ENCODE measurements around the gene NPPA.

Gene NPPA

DNA sequence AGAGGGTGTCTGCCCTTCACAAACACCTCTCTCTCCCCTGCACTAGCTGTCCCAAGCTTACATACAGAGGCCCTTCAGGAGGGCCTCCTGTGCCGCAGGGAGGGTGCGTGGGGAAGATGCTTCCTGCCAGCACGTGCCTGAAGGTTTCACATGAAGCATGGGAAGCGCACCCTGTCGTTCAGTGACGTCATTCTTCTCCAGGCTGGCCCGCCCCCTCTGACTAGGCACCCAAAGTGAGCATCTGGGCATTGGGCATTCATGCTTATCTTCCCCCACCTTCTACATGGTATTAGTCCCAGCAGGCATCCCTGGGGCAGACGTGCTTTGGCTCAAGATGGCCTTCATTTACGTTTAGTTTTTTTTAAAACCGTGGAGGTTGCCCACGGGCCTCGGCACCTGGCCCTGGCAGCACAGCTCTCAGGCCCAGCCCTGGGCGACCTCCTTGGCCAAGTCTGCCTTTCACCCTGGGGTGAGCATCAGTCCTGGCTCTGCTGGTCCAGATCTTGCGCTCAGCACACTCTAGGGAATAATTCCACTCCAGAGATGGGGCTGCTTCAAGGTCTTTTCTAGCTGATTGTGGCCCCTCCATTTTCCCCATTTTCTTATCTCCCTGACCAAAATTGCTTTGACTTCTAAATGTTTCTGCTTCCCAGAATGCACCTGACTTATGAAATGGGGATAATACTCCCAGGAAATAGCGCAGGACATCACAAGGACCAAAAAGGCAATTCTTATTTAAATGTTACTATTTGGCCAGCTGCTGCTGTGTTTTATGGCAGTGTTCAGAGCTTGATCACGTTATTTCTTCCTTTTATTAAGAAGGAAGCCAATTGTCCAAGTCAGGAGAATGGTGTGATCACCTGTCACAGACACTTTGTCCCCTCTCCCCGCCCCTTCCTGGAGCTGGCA is 6.1 kb downstream of the NPPA start:
- DNase-seq = no peak

DNA sequence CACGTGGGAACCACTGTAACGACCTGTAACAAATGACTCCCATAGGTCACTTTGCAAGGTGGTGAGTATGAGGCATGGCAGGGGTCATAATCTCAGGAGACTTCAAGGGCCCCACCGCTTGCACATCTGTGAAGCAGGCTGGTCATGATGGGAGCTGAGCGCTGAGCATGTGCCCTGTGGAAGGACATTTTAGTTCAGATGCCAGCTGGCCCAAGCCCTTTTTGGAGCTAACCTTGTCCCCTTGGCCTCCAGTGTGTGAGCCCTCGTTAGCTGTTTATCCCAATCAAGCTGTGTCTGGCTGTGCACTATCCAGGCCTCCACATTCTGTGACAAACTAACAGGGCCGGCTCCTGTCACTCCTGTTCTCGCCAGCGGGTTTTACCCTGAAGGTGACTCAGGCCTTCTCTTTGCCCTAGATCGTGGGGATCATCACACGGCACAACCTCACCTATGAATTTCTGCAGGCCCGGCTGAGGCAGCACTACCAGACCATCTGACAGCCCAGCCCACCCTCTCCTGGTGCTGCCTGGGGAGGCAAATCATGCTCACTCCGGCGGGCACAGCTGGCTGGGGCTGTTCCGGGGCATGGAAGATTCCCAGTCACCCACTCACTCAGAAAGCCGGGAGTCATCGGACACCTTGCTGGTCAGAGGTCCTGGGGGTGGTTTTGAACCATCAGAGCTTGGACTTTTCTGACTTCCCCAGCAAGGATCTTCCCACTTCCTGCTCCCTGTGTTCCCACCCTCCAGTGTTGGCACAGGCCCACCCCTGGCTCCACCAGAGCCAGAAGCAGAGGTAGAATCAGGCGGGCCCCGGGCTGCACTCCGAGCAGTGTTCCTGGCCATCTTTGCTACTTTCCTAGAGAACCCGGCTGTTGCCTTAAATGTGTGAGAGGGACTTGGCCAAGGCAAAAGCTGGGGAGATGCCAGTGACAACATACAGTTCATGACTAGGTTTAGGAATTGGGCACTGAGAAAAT is 7.6 kb downstream of the NPPA start:
- DNase-seq = no peak

DNA sequence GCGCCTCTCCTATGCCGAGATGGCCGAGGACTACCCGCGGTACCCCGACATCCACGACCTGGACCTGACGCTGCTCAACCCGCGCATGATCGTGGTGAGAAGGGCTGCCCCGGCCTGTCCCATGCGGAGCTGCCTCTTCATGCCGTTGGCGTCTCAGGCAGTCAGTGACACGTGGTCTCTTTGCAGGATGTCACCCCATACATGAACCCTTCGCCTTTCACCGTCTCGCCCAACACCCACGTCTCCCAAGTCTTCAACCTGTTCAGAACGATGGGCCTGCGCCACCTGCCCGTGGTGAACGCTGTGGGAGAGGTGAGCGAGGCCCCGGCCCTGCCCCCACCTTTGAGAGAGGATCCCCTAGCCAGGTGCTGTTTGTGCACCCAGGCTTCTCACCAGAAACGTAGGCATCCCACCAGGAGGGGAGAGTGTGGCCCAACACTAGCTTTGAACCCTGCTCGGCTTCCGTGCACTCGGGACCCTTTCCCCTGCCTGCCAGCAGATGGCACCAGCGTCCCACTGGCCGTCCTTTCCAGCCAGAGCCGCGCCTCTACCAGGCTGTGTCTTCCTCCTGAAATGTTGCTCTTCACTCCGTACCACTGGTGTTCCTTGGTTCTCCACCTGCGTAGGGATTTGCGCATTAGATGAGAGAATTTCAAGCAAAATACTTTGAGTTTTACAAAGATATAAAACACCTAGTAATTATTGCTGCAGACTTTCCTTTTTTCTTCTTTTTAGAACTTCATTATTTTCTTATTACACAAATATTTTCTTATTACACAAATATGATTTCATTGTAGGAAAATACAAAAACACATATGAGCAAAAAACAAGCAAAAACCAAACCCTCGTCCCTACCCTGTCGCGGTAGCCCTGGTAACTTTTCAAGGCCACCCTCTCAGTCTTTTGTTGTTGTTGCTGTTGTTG is 9.0 kb downstream of the NPPA start:
- peak; percentile 83 for DNase-seq

DNA sequence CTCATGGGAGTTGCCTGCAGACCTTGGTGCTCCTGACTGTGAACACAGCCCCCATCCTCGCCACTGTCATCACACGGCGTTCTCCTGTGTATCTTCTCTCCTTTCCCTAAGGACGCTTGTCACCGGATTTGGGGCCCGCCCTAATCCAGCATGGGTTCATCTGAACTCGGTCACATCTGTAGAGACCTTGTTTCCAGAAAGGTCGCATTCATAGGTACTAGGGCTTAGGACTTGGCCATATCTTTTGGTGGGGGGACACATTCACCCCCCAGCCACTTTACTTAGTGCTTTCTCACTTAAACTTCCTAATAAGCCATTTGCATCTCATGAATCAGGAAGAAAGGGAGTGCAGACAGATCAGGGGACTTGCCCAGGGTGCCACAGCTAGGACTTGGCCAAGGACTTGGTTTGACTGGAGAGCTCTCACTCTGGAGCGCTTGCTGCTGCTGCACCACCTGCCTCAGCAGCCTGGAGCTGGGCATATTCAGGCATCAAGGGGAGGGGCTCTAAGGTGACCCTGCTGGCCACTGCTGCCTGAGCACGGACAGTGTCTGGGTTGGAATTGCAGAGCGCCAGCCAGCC is 9.7 kb downstream of the NPPA start:
- no peak for DNase-seq

DNA sequence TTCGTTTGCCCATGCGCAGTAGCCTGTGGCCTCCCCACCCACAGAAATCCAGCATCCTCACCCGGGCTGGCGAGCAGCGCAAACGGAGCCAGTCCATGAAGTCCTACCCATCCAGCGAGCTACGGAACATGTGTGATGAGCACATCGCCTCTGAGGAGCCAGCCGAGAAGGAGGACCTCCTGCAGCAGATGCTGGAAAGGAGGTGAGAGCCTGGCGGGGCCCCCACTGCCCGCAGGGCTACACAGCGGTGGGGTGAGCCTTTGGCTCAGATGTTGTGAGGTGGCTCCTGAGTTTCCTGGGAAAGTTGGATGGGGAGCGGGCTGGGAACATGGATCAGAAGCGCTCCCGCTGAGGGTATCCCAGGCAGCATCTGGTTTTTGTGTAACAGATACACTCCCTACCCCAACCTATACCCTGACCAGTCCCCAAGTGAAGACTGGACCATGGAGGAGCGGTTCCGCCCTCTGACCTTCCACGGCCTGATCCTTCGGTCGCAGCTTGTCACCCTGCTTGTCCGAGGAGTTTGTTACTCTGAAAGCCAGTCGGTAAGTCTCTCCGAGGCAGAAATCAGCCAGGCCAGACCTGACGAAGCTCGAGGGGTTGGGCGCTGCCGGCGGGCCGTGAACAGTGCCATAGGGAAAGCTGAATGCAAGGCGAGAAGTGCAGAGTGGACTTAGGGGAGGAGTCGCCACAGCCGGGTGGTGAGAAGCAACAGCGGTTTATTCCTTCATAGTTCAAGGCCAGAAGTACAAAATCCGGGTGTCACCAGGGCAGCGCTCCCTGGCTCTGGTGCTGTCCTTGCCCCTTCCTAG is 10.4 kb downstream of the NPPA start:
- DNase-seq = no peak

DNA sequence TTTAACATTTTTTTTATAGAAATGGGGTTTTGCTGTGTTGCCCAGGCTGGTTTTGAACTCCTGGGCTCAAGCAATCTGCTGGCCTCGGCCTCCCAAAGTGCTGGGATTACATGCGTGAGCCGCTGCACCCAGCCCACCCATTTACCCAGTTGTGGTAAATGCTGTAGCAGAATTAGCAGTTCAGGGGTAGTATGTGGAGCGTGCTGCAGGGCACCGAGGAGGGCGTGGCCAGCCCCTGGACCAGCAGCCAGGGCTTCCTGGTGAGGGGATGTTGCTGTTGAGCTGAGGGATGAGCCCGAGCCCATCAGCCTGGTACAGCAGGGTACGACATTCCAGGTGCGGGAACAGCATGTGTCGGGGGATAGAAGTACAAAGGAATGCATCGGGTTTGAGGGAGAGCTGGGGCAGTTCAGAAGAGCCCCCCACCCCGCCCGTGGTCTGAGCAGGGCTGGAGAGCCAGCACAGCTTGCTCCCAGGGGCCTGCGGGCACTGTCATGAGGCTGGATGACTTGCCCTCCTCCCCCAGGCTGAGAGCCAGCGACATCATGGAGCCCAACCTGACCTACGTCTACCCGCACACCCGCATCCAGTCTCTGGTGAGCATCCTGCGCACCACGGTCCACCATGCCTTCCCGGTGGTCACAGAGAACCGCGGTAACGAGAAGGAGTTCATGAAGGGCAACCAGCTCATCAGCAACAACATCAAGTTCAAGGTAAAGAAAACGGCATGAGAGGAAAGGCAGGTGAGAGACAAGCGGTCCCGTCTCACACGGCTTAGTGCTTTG is 11.9 kb downstream of the NPPA start:
- no peak for DNase-seq

DNA sequence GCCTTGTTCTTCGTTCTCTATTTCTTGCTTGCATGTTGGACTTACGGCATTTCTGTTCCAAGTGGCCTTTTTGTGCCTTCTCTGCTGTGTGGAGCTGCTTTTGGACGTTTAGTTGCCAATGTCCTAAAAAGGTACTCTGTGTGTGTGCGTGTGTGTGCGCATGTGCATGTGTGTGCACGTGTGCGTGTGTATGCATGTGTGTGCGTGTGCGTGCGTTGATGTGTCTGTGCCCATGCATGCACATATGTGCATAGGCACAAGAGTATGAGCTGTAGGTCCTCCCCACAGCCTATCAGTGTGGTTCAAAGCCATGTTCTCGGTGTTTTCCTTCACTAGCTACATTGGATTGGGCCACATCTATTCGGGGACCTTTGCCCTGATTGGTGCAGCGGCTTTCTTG is 13.7 kb downstream of the NPPA start:
- DNase-seq = no peak

DNA sequence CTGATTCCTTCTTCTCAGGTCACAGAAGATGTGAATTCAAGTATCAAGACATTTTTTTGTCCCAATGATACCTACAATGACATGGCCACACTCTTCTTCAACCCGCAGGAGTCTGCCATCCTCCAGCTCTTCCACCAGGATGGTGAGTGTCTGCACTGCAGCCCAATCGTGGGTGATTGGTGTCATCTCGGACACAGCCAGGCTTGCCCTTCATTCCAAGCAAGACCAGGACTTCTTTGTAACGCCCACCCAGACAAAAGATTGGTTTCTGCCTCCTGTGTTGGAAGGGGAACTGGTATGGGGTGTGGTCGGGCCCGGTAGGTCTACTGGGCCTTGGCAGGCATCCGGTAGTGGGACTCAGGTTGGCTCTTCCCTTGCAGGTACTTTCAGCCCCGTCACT is 14.1 kb downstream of the NPPA start:
- DNase-seq = no peak

DNA sequence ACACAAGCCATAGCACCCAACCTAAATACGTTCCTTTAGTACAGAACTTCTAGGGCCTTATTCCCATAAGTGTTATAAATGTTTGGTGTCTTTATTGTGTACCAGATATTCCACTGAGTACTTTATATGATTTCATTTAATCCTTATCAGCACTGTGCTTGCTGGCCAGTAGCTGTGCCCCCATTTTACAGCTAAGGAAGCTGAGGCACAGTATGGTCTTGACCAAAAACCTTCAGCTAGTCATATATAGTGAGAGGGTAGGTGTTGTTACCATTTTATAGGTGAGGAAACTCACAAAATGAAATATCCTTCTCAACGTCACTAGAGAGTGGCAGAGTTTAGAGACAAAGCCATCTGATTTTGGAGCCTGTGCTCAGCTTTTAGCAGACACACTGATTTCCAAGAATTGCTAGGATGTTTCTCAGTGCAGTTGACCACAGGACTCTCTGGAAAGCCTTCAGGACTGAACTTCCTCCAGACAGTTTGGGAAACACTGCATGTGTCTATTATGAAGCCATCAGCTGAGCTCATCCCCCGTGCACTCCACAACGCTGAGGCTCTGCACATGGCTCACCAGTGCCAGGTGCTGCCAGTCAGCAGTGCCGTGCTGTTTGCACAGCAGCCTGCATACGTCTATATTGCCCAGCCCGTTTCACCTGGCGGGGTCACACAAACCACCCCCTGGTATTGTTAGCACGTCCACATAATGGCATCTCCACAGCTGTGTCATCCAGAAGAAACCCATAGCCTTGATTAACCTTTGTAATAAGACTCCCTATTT is 15.4 kb downstream of the NPPA start:
- DNase-seq = no peak

DNA sequence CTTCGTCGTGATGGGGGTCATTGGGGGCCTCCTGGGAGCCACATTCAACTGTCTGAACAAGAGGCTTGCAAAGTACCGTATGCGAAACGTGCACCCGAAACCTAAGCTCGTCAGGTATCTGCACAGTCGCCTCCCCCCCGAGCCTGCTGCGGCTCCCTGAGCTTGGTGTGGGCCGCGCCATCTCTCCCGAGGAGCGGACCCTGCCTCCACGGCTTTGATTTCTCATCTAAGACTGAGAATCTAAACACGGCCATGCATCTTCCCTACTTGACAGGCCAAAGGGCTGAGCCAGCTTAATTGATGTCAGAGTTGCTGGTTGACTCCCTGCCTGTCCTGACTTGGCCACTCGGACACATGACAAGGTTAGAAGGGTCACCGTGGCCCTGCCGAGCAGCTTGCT is 19.1 kb downstream of the NPPA start:
- no peak for DNase-seq

DNA sequence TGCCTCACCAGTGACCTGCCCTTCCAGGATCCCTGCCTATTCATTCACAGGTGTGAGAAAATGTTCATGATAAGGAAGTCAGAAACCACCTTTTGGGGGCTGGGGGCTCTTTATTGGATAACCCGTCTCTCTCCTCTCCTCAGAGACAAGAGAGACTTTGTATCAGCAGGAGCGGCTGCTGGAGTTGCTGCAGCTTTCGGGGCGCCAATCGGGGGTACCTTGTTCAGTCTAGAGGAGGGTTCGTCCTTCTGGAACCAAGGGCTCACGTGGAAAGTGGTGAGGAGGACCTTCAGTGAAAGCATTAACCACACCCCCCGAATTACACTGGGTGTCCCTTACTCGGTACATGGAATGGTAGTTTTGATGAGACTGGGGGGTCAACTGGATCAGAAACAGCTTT is 20.6 kb downstream of the NPPA start:
- no peak for DNase-seq

DNA sequence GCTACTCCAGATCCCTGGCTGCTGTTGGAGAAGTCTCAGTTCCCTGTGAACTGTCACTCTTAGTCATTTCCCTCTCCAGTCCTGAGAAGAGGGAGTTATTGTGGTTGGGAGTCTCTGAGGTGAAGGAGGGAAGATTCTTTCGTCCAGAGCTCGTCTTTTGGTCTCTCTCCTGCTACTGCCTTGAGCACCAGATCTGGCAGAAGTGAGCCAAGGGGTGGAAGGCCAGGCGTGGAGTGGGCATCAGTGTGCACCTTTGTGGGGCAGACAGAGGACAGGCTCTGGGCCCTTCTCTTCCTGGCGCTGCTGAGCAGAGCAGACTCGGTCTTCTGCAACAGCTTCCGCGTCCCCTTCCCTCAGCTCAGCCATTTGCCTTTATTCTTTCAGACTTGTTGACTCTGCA is 22.5 kb downstream of the NPPA start:
- no peak for DNase-seq

DNA sequence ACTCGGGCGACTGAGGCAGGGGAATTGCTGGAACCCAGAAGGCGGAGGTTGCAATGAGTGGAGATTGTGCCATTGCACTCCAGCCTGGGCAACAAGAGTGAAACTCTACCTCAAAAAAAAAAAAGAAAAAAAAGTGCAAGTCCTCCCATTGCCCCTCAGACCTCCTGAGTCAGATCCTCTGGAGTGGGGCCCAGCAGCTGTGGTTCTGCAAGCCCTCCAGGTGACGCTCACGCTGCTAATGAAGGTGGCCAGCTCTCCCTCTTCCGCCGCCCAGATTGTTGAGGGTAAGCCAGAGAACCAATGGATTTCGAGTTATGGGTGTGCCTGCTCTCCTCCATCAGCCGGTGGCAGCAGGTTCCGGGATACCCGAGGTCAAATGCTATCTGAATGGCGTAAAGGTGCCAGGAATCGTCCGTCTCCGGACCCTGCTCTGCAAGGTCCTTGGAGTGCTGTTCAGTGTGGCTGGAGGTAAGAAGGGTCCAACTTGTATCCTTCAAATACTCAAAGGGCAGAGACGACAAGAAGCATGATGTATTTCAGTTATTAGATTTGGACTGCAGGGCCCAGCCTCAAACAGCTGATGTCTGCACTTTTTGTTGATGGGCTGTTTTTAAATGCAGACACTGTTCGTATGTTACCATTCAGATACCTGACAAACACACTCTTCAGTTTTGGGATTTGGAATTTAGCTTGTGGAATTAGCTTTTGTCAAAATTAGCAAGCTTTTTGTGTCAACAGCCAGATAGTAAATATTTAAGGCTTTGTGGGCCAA is 24.0 kb downstream of the NPPA start:
- no peak for DNase-seq

DNA sequence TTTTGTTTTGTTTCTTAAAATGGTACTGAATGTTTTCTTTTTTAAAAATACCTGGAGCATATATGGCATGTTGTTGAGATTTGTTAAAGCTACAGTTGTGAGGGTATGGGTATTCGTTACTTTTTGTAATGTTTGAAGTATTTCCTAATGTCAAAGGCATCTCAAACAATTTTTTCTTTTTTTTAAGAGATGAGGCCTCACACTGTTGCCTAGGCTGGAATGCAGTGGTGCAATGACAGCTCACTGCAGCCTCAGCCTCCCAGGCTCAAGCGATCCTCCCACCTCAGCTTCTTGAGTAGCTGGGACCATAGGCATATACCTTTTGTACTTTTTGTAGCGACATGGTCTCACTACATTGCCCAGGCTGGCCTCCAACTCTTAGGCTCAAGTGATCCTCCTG is 25.5 kb downstream of the NPPA start:
- no peak for DNase-seq

DNA sequence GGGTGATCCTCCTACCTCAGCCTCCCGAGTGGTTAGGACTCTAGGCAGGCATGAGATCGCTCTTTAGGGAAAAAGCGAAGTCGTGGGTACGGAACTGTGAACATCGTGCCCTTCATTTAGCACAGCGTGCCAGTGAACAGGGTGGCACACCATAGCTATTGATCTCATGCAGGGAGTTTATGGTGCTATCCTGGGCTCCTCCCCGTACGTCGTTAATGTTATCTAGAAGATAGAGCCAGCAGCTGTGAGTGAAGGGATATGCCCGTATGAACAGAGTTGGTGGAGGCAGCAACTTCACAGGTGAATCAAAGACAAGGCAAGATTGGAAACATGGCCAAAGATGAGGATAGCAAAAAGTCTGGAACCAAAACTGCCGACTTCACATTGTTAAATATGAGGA is 30.4 kb downstream of the NPPA start:
- DNase-seq = no peak

DNA sequence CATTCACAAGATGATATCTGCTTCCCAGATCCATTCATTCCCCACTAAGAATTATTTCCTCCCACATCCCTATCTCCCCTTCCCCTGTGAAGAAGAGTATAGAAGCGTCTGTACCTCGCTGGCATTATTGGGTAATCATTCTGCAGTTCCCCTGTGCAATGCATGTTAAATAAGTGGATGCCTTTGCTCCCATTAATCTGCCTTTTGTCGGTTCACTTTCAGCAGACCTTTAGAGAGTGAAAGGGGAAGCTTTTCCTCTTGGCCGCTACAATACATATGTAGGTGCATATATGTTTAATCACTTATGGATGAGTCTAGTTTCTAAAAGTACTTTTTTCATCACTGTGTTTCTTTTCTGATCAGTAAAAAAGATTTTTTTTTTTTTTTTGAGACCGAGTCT is 34.6 kb downstream of the NPPA start:
- DNase-seq = no peak

DNA sequence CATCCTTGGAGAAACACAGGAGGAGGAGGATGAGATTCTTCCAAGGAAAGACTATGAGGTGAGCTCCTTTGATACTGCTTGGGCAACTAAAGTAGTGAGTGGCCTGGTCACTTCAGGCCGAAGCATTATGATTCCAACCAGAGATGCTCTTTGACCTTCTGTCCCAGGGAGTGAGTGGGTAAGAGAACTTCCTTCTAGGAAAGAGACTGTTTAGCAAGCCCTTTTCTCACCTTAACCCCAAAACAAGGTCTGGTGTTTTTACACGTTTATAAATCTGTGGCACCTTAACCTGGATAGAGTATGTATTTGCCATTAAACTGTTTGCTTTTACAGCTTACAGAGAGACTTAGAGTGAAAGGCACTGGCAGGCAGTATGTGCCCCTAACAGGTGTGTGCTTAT is 40.5 kb downstream of the NPPA start:
- no peak for DNase-seq

DNA sequence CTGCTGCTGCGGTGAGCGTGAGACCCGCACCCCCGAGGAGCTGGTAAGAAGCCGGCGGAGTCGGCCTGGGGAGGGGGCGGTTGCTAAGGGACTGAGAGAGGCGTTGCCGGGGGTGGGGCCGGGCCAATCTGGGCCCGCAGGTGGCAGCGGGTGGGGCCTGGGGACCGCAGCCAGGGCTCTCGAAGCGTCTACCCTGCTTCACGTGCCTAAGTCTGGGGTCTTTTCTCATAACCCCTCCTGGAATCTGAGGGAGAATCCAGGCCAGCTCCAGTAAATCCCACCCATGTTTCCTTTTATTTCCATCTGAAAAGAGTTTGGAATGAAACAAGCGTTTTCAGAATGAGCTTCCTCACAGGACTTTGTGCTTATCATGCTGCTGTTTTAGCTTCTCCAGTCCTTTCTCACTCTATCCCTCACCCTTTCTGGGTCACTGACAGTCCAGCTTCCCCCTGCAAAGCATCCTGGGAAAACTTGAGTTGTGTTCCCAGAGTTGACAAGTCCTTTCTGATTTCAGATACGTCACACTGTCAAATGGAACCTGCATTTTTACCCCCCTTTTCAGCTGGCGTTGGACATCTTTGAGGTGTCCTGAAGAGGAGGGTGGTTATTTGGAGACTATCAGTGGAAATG is 41.2 kb downstream of the NPPA start:
- DNase-seq = peak; percentile 53
